Loucy (cell line): Measurements from ENCODE around the gene RPLP1.

Experiments
- H2AFZ ChIP-seq: fragments of 200-600 bp; sonication (generic); 2 replicates; pipeline ENCODE4 v1.6.0; 2016; ENCODE audit warnings: antibody characterized with exemption, mild to moderate bottlenecking, low read length, moderate library complexity
- H3F3A ChIP-seq: fragments of 200-600 bp; 2 replicates; pipeline ENCODE4 v1.6.0; 2016; ENCODE audit warnings: antibody characterized with exemption, low read depth, mild to moderate bottlenecking
- H3K27me3 ChIP-seq: fragments of 200-600 bp; sonication (generic); 2 replicates; pipeline ENCODE4 v1.6.1; 2014; ENCODE audit warnings: low read length, mild to moderate bottlenecking; ENCODE audit not compliant: insufficient read depth, poor library complexity, severe bottlenecking
- H3K36me3 ChIP-seq: fragments of 200-600 bp; sonication (generic); 2 replicates; pipeline ENCODE4 v1.6.1; 2016; ENCODE audit warnings: low read length; ENCODE audit not compliant: insufficient read depth
- H3K4me1 ChIP-seq: fragments of 200-600 bp; sonication (generic); 2 replicates; pipeline ENCODE4 v1.5.1; 2014; ENCODE audit warnings: low read length, mild to moderate bottlenecking; ENCODE audit not compliant: insufficient read depth, poor library complexity, severe bottlenecking
- H3K4me2 ChIP-seq: fragments of 200-600 bp; sonication (generic); 2 replicates; pipeline ENCODE4 v1.6.0; 2014; ENCODE audit warnings: antibody characterized with exemption, low read length, low read depth, mild to moderate bottlenecking; ENCODE audit not compliant: poor library complexity, severe bottlenecking
- H3K4me3 ChIP-seq: fragments of 200-600 bp; sonication (generic); 2 replicates; pipeline ENCODE4 v1.5.1; 2014; ENCODE audit warnings: low read length, mild to moderate bottlenecking, mixed read lengths; ENCODE audit not compliant: poor library complexity, severe bottlenecking
- H3K79me2 ChIP-seq: fragments of 200-600 bp; sonication (generic); 2 replicates; pipeline ENCODE4 v1.6.1; 2014; ENCODE audit warnings: low read length; ENCODE audit not compliant: insufficient read depth
- H3K9ac ChIP-seq: fragments of 200-600 bp; sonication (generic); 2 replicates; pipeline ENCODE4 v1.6.0; 2014; ENCODE audit warnings: mild to moderate bottlenecking, low read depth, low read length, moderate library complexity; ENCODE audit not compliant: poor library complexity, severe bottlenecking
- H3K9me2 ChIP-seq: fragments of 200-600 bp; sonication (generic); replicated peaks from 2 replicates; pipeline ENCODE4 v1.6.1; 2016; ENCODE audit warnings: low read depth, low read length, mixed read lengths
- H3K9me3 ChIP-seq: fragments of 200-600 bp; sonication (generic); 2 replicates; pipeline ENCODE4 v1.6.1; 2014; ENCODE audit warnings: mild to moderate bottlenecking, antibody characterized with exemption, low read length, low read depth; ENCODE audit not compliant: insufficient read depth
- H4K20me1 ChIP-seq: fragments of 200-600 bp; sonication (generic); 2 replicates; pipeline ENCODE4 v1.6.0; 2014; ENCODE audit warnings: antibody characterized with exemption, low read length, mild to moderate bottlenecking; ENCODE audit not compliant: insufficient read depth, poor library complexity, severe bottlenecking
- CTCF ChIP-seq: fragments of 200-600 bp; sonication (generic); conservative IDR thresholded peaks from 2 replicates; pipeline ENCODE4 v1.5.1; 2014; ENCODE audit warnings: mild to moderate bottlenecking, antibody characterized with exemption, low read length
- EZH2phosphoT487 ChIP-seq: fragments of 200-600 bp; IDR thresholded peaks from 2 replicates; pipeline ENCODE4 v1.6.1; 2018; ENCODE audit warnings: antibody characterized with exemption, mild to moderate bottlenecking, moderate library complexity, borderline replicate concordance

Gene RPLP1

GRCh38 chr15:69482686-69483256 lies 30.2 kb downstream of the RPLP1 start:
- Histone ChIP-seq H3K4me3 (no peak overlapping the region), H3K9me3 (no peaks in the 10 kb centered on the region; the same call in 1 of the 2 replicates), H3K79me2 (no peaks in the 10 kb centered on the region), H4K20me1 (no peaks in the 10 kb centered on the region), H3F3A (no peaks in the 10 kb centered on the region), H3K9me2 (no peaks in the 10 kb centered on the region), H3K4me1 (peaks cover 5% of the 10 kb centered on the region), H3K27me3 (no peaks in the 10 kb centered on the region), H3K4me2 (no peak overlapping the region), H3K36me3 (no peaks in the 10 kb centered on the region), H3K9ac (no peak overlapping the region), H2AFZ (no peak overlapping the region)
- no peak for TF ChIP-seq EZH2phosphoT487
- no peak for TF ChIP-seq CTCF

- TF ChIP-seq EZH2phosphoT487 (no peak), CTCF (no peak)
- no peaks in the 10 kb centered on the region for H3K79me2 ChIP-seq
- H4K20me1 ChIP-seq: no peaks in the 10 kb centered on the region
- no peaks in the 10 kb centered on the region for H3K36me3 ChIP-seq
- no peaks in the 10 kb centered on the region; the same call in 1 of the 2 replicates for H3K9me3 ChIP-seq
- H2AFZ ChIP-seq: no peak overlapping the region
- no peak overlapping the region for H3K4me2 ChIP-seq
- H3F3A ChIP-seq: no peaks in the 10 kb centered on the region
- H3K4me1 ChIP-seq: no peaks in the 10 kb centered on the region
- H3K27me3 ChIP-seq: no peaks in the 10 kb centered on the region
- no peak overlapping the region for H3K4me3 ChIP-seq
- H3K9me2 ChIP-seq: no peaks in the 10 kb centered on the region
- no peak overlapping the region for H3K9ac ChIP-seq
Measured at GRCh38 chr15:69484837-69485236, 32.2 kb downstream of the RPLP1 start.

GRCh38 chr15:69486481-69487110 lies 34.0 kb downstream of the RPLP1 start:
- Histone ChIP-seq H4K20me1 (no peaks in the 10 kb centered on the region), H3K4me2 (no peak overlapping the region), H3K9me3 (no peaks in the 10 kb centered on the region), H3K9ac (no peak overlapping the region), H3K4me3 (no peak overlapping the region), H2AFZ (no peak overlapping the region), H3K4me1 (no peaks in the 10 kb centered on the region), H3K36me3 (no peaks in the 10 kb centered on the region), H3K79me2 (no peaks in the 10 kb centered on the region), H3K27me3 (no peaks in the 10 kb centered on the region), H3K9me2 (no peaks in the 10 kb centered on the region), H3F3A (no peaks in the 10 kb centered on the region)
- TF ChIP-seq EZH2phosphoT487 (no peak), CTCF (no peak)
